Heart right ventricle (tissue), 16 donors: ENCODE data around the gene SMAD4. TPM values are rescaled to one million over a fixed set of nuclear protein-coding genes. Genes with fewer than 3 reads are reported as not detected.

Experiments
- ATAC-seq, 8 donors: fragments of 200-7000 bp; cut with Tn5 transposase; one replicate each; pipeline ENCODE4 v1.9.1; 2020; ENCODE audit warnings: mild to moderate bottlenecking in 8 of 8, moderate library complexity in 8 of 8, moderate number of reproducible peaks in 1 of 8
- DNase-seq, 2 donors: peaks; one replicate each; pipeline ENCODE4 v3.0.0-alpha.2; 2020
- H3K27ac ChIP-seq, 10 donors: fragments of 200-600 bp; sonication (generic) in 2 of 10; one replicate each; pipeline versions ENCODE4 v1.5.0 to v1.8.0; 2020 to 2022; ENCODE audit warnings: mild to moderate bottlenecking in 3 of 10
- H3K27me3 ChIP-seq, 7 donors: fragments of 200-600 bp; one replicate each; pipeline ENCODE4 v1.8.0; 2021 to 2022; ENCODE audit warnings: mild to moderate bottlenecking in 2 of 7
- H3K36me3 ChIP-seq, 9 donors: fragments of 200-600 bp; sonication (generic) in 1 of 9; one replicate each; pipeline versions ENCODE4 v1.5.0 to v1.8.0; 2020 to 2022; ENCODE audit warnings: mild to moderate bottlenecking in 2 of 9
- H3K4me1 ChIP-seq, 9 donors: fragments of 200-600 bp; sonication (generic) in 1 of 9; one replicate each; pipeline versions ENCODE4 v1.5.0 to v1.8.0; 2020 to 2022; ENCODE audit warnings: mild to moderate bottlenecking in 4 of 9
- H3K4me3 ChIP-seq, 10 donors: fragments of 200-600 bp; sonication (generic) in 2 of 10; one replicate each; pipeline versions ENCODE4 v1.5.0 to v1.8.0; 2020 to 2022; ENCODE audit warnings: mild to moderate bottlenecking in 7 of 10, moderate library complexity in 2 of 10
- H3K9me3 ChIP-seq, 11 donors: fragments of 200-600 bp in 10 of 11; sonication (generic) in 2 of 11; one replicate each; pipeline versions ENCODE4 v1.5.0 to v1.8.0; 2013 to 2022; ENCODE audit warnings: mild to moderate bottlenecking in 2 of 11, control low read depth in 1 of 11, moderate library complexity in 1 of 11
- CTCF ChIP-seq, 9 donors: fragments of 200-600 bp; sonication (generic) in 2 of 9; IDR thresholded peaks; one replicate each; pipeline versions ENCODE4 v1.5.0 to v1.8.0; 2021 to 2022; ENCODE audit warnings: antibody characterized with exemption in 9 of 9, mild to moderate bottlenecking in 5 of 9, moderate library complexity in 1 of 9
- WGBS, 2 donors: extraction: QIAGEN DNeasy Blood & Tissue Kit; methylation state at CpG; one replicate each; pipeline ENCODE4 v1.1.7; 2013; ENCODE audit warnings: inconsistent platforms in 1 of 2; 5-methylcytosine and 5-hydroxymethylcytosine counted together
- intact Hi-C, 10 donors: fragments of 100-400 bp; cut with DNase I; formaldehyde crosslinking; loops; one replicate each; pipeline versions ENCODE4 v1.11.1 to v1.14.2; 2022
- polyA plus RNA-seq, 2 donors: library from polyadenylated mRNA; stranded (reverse); fragments of 200-250 nt; gene quantifications; one replicate each; pipeline ENCODE4 v1.2.3, GENCODE V29; 2013
- total RNA-seq, 10 donors: library from RNA; stranded (reverse); fragmentation: NEBNext Ultra II Directional in 3 of 10; extraction: Animal tissue kit (Norgen Biotek cat#: 25700) in 3 of 10; gene quantifications; one replicate each; pipeline versions ENCODE4 v1.2.1 to v1.2.4, GENCODE V29; 2021 to 2023
- donor health status: Arrhythmogenic right ventricular cardiomyopathy.
- donor health status: ischemic (EF 13 %, LVEDD 7.1; RV severe dilation, severe dysfunction).
- donor health status: healthy with polysubstance abuse.
- donor health status: DM: no; HTN: yes; CAD: no.
- donor health status: DM: no; HTN: no; CAD: no.
- donor health status: ischemic (EF 25% LVEDD 6.9; RV normal size, moderate dysfunction).
- donor health status: ischemic (EF 25% LVEDD 5.7; RV mildly dilated, moderate dysfunction).
- donor health status: healthy.
- donor health status: DM: yes; HTN: yes; CAD: no.
- donor health status: Ischemic cardiomyopathy.
- donor health status: ischemic (EF 35%, LVEDD 5.7; RV mildly dilated, moderate dysfunction).
- donor health status: nonischemic (EF 11% LVEDD 7.7; RV severe dilation, severe dysfunction).
- donor health status: DM: yes; HTN: yes; CAD: no.
- donor health status: PGD.
- donor health status: ischemic (EF 29% LVEDD 5.4; RV normal size, mild dysfunction).
- donor health status: nonischemic (EF 23%, LVEDD 6.1; RV moderate dilation, normal function).

The SMAD4 gene
- total and polyA plus RNA-seq, 12 donors = 11.7 to 110 (median 85.4) TPM

GRCh38 chr18:51123481-51123880, 93.5 kb downstream of the SMAD4 start:
- Histone ChIP-seq H3K9me3 (no peaks in the 10 kb centered on the region), H3K27me3 (no peaks in the 10 kb centered on the region), H3K4me1 (no peaks in the 10 kb centered on the region), H3K4me3 (no peak overlapping the region), H3K27ac (no peak overlapping the region), H3K36me3 (no peaks in the 10 kb centered on the region)
- no peak for DNase-seq
- intact Hi-C loops = no loop called here
- WGBS, 2 donors = 94% methylated on average over 10 of the region's 10 CpGs
- ATAC-seq = no peak
- TF ChIP-seq CTCF (IDR thresholded peaks at IDR 0.05) = no peak

- Histone ChIP-seq H3K36me3 (no peaks in the 10 kb centered on the region), H3K4me3 (no peak overlapping the region), H3K4me1 (no peaks in the 10 kb centered on the region), H3K27ac (no peak overlapping the region), H3K27me3 (no peaks in the 10 kb centered on the region), H3K9me3 (no peaks in the 10 kb centered on the region)
- TF ChIP-seq CTCF (IDR thresholded peaks at IDR 0.05) = no peak
- no peak for DNase-seq
- 85 to 88% methylated on average over 10 of the region's 10 CpGs for WGBS, 2 donors
- no peak for ATAC-seq
- intact Hi-C loops = no loop called here
These were observed 94.0 kb downstream of the SMAD4 start for GRCh38 chr18:51123936-51124486.

DNA sequence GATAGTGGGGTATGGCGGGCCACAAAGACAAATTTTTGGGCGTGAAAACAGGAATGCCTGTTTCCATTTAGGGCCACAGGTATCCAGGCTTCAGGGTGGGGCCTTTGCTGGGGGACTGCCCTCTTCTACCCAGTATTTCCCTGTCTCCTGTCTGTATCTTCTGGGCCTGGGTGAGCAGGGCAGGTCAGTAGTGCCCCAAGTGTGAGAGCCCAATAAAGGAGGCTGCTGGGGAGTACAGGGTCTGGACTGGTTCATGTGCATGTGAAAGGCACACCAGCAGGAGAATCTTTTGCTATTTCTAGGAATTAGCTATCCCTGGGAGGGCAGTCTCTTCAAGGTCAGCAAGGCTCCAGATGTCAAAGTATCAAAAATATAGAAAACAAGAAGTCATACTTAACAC, 96.0 kb downstream of the SMAD4 start:
- Histone ChIP-seq H3K4me1 (no peaks in the 10 kb centered on the region), H3K36me3 (no peaks in the 10 kb centered on the region), H3K27me3 (no peaks in the 10 kb centered on the region), H3K4me3 (no peak overlapping the region), H3K27ac (no peak overlapping the region), H3K9me3 (no peaks in the 10 kb centered on the region)
- no peak for TF ChIP-seq CTCF (IDR thresholded peaks at IDR 0.05)
- ATAC-seq (no peak), DNase-seq (no peak)
- WGBS, 2 donors = 94 to 98% methylated on average over 2 of the region's 2 CpGs
- intact Hi-C loops = no loop called here

DNA sequence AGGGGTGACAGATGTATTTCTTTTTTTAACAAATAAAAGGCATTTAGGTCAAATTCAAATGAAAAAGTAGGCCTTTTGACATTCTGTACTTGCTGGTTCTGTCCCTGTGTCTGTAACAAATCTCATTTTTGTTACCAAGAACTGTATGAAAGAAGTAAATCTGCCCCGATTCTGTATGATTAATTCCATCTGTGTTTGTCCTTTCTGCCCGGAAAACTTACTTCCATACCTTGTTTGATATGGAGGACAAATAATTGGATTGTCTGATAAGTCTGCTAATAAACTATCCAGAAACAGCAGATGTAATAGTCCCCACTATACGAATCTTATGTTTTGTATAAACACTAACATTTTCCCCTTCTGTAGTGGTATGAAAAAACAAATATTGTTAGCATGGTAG, 97.7 kb downstream of the SMAD4 start:
- H3K36me3 ChIP-seq = no peaks in the 10 kb centered on the region
- no peak for ATAC-seq
- WGBS, 2 donors = 86 to 89% methylated on average over 3 of the region's 3 CpGs
- no peak for DNase-seq
- no peaks in the 10 kb centered on the region for H3K9me3 ChIP-seq
- H3K27ac ChIP-seq = no peak overlapping the region
- intact Hi-C loops = no loop called here
- H3K27me3 ChIP-seq = no peaks in the 10 kb centered on the region
- no peak for TF ChIP-seq CTCF (IDR thresholded peaks at IDR 0.05)
- H3K4me3 ChIP-seq = no peak overlapping the region
- no peaks in the 10 kb centered on the region for H3K4me1 ChIP-seq
